WTC11 (cell line): Measurements from ENCODE around the gene RAPGEF3. TPM values are rescaled to one million over a fixed set of nuclear protein-coding genes. Genes with fewer than 3 reads are reported as not detected.

Experiments
- ATAC-seq: fragments of 200-7000 bp; cut with Tn5 transposase; 2 replicates; pipeline ENCODE4 v1.10.0; 2021; ENCODE audit warnings: mild to moderate bottlenecking, moderate library complexity
- CTCF ChIA-PET: fragments of 300-600 bp; sonication (Branson Sonifier 250); formaldehyde crosslinking; loops from one replicate; lab custom pipeline; 2021; ENCODE audit warnings: antibody characterized with exemption; lab: Charles Lee
- POLR2A ChIA-PET: fragments of 350-600 bp; sonication (Branson Sonifier 250); formaldehyde crosslinking; loops from one replicate; lab custom pipeline; 2021; ENCODE audit warnings: antibody characterized with exemption; lab: Charles Lee
- DNase-seq: peaks from one replicate; pipeline ENCODE4 v3.0.0; 2021; ENCODE audit warnings: low spot score
- H3K27ac Mint-ChIP-seq: 2 replicates; pipeline ENCODE4 v1.8.0; 2021; ENCODE audit warnings: mixed read lengths
- H3K27me3 Mint-ChIP-seq: 2 replicates; pipeline ENCODE4 v1.8.0; 2021; ENCODE audit warnings: low read depth, mild to moderate bottlenecking, moderate library complexity, mixed read lengths
- H3K36me3 Mint-ChIP-seq: 2 replicates; pipeline ENCODE4 v1.8.0; 2021; ENCODE audit warnings: mixed read lengths
- H3K4me1 Mint-ChIP-seq: 2 replicates; pipeline ENCODE4 v1.8.0; 2022; ENCODE audit warnings: mixed read lengths
- H3K4me3 Mint-ChIP-seq: 2 replicates; pipeline ENCODE4 v1.8.0; 2021; ENCODE audit warnings: mild to moderate bottlenecking, moderate library complexity, mixed read lengths
- H3K9me3 Mint-ChIP-seq: 2 replicates; pipeline ENCODE4 v1.8.0; 2021; ENCODE audit warnings: mixed read lengths
- AR ChIP-seq: fragments of 250-450 bp; sonication (Bioruptor Pico); IDR thresholded peaks from 2 replicates; pipeline ENCODE4 v1.9.0; 2021; ENCODE audit warnings: mild to moderate bottlenecking
- ARID4B ChIP-seq: sonication (generic); formaldehyde crosslinking; IDR thresholded peaks from 2 replicates; pipeline ENCODE4 v1.8.0; 2023; ENCODE audit warnings: missing genetic modification reagents, mild to moderate bottlenecking, borderline replicate concordance
- CREM ChIP-seq: sonication (generic); formaldehyde crosslinking; IDR thresholded peaks from 2 replicates; pipeline ENCODE4 v1.8.1; 2022; ENCODE audit warnings: mild to moderate bottlenecking, missing genetic modification reagents, moderate library complexity
- GRHL2 ChIP-seq: fragments of 250-450 bp; sonication (Bioruptor Pico); IDR thresholded peaks from 2 replicates; pipeline ENCODE4 v1.8.0; 2022; ENCODE audit warnings: mild to moderate bottlenecking, moderate library complexity; ENCODE audit not compliant: insufficient replicate concordance, severe bottlenecking
- JUN ChIP-seq: sonication (generic); formaldehyde crosslinking; IDR thresholded peaks from 2 replicates; pipeline ENCODE4 v1.8.0; 2023; ENCODE audit warnings: mild to moderate bottlenecking, missing genetic modification reagents
- KAT7 ChIP-seq: sonication (generic); formaldehyde crosslinking; IDR thresholded peaks from 2 replicates; pipeline ENCODE4 v1.8.1; 2023; ENCODE audit warnings: missing genetic modification reagents, mild to moderate bottlenecking, borderline replicate concordance
- MYBL2 ChIP-seq: sonication (generic); formaldehyde crosslinking; IDR thresholded peaks from 2 replicates; pipeline ENCODE4 v1.8.1; 2023; ENCODE audit warnings: mild to moderate bottlenecking, moderate library complexity, missing genetic modification reagents
- PREB ChIP-seq: sonication (generic); formaldehyde crosslinking; IDR thresholded peaks from 2 replicates; pipeline ENCODE4 v1.8.1; 2022; ENCODE audit warnings: mild to moderate bottlenecking, missing genetic modification reagents, moderate library complexity, borderline replicate concordance
- STAT6 ChIP-seq: sonication (generic); formaldehyde crosslinking; conservative IDR thresholded peaks from 2 replicates; pipeline ENCODE4 v1.8.1; 2023; ENCODE audit warnings: mild to moderate bottlenecking, low read depth, missing genetic modification reagents, moderate library complexity
- TP53 ChIP-seq: sonication (generic); formaldehyde crosslinking; IDR thresholded peaks from 2 replicates; pipeline ENCODE4 v1.8.1; 2023; ENCODE audit warnings: mild to moderate bottlenecking, missing genetic modification reagents
- ZBTB21 ChIP-seq: sonication (generic); formaldehyde crosslinking; IDR thresholded peaks from 2 replicates; pipeline ENCODE4 v1.8.1; 2023; ENCODE audit warnings: mild to moderate bottlenecking, missing genetic modification reagents, borderline replicate concordance
- ZNF396 ChIP-seq: fragments of 250-450 bp; sonication (Bioruptor Pico); IDR thresholded peaks from 2 replicates; pipeline ENCODE4 v1.8.0; 2021; ENCODE audit warnings: mild to moderate bottlenecking, moderate library complexity, borderline replicate concordance
- total RNA-seq: library from RNA; stranded (reverse); gene quantifications from 3 replicates; pipeline ENCODE4 v1.2.3, GENCODE V29; 2021

RAPGEF3 gene
- total RNA-seq, 1 experiment from 2014 or later: 13.3 TPM

GRCh38 chr12:47721431-47721973 lies 37.2 kb downstream of the RAPGEF3 start (continued):
- TF ChIP-seq JUN (CRISPR knock-in tag) (no peak), PREB (CRISPR knock-in tag) (no peak), MYBL2 (no peak), AR (CRISPR knock-in tag) (no peak), ARID4B (CRISPR knock-in tag) (no peak), ZBTB21 (CRISPR knock-in tag) (no peak), GRHL2 (CRISPR knock-in tag) (no peak)
- TF ChIP-seq, all 79 proteins: peak for 0

GRCh38 chr12:47718531-47718930 lies 40.1 kb downstream of the RAPGEF3 start:
- H3K4me1 Mint-ChIP-seq: peaks cover 29% of the 10 kb centered on the region
- H3K27me3 Mint-ChIP-seq: peaks cover 77% of the 10 kb centered on the region
- TF ChIP-seq STAT6 (CRISPR knock-in tag) (no peak), TP53 (CRISPR knock-in tag) (no peak), ZNF396 (no peak), CREM (CRISPR knock-in tag) (no peak), KAT7 (CRISPR knock-in tag) (no peak)
- H3K9me3 Mint-ChIP-seq: no peaks in the 10 kb centered on the region
- CTCF ChIA-PET: interaction anchor here (0.6 to 8.3 kb wide), 16 partner anchors 10 to 1429 kb away, joined by 3 to 104 read pairs (median 4); partner anchors contain the start of genes RAPGEF3, SLC48A1 and VDR
- no peak overlapping the region for H3K4me3 Mint-ChIP-seq
- ATAC-seq (no peak), DNase-seq (no peak)
- no peak overlapping the region for H3K27ac Mint-ChIP-seq
- no peaks in the 10 kb centered on the region for H3K36me3 Mint-ChIP-seq
- POLR2A ChIA-PET: no interaction called here
